G401.6 (cell line): ENCODE data around the gene MAMDC4.
"Not testable (repeated sequence)": the region's sequence is repeated elsewhere in the genome, so short reads cannot be mapped to it uniquely, and the experiment has no call there.

ENCODE experiments used
- FAIRE-seq: peaks from 2 replicates; lab custom pipeline; 2012; peaks lifted over from hg19 to GRCh38; lab: Jason Lieb, UNC

MAMDC4 gene

DNA sequence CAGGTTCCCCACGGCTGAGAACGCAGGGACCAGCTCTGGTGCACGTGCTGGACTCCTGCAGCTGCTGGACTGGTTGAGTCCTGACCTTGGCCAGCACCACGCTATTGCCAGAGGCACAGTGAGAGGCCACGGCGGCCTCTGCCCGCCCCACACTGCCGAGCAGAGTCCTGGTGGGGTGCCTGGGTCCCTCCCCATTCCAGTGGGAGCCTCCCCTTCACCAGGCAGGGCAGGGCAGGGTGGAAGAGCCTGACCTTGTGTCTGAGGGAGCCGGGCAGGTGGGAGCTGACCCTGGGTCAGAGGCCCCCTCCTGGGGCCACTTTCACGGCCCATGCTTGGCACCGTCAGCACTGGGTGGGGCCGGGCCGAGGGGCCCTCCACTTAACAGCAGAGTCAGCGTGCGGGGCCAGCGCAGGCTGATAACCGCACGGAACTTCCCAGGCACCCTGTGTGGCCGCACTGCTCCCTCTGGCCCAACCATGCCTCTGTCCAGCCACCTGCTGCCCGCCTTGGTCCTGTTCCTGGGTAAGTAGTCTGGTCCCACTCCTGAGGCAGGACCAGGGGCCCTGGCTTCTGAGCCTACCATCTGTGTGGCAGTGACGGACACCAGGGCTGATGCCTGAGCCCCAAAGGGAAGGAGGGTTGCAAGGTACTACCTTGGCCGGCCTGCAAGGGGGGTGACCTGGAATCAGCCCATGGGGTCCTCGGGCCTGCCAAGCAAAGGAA, at the start of gene MAMDC4:
MAMDC4 (plus strand) TSS at position 406 of the 723 bp plus-strand sequence; CDS start at position 477, 71 bp downstream.
- FAIRE-seq = no peak

DNA sequence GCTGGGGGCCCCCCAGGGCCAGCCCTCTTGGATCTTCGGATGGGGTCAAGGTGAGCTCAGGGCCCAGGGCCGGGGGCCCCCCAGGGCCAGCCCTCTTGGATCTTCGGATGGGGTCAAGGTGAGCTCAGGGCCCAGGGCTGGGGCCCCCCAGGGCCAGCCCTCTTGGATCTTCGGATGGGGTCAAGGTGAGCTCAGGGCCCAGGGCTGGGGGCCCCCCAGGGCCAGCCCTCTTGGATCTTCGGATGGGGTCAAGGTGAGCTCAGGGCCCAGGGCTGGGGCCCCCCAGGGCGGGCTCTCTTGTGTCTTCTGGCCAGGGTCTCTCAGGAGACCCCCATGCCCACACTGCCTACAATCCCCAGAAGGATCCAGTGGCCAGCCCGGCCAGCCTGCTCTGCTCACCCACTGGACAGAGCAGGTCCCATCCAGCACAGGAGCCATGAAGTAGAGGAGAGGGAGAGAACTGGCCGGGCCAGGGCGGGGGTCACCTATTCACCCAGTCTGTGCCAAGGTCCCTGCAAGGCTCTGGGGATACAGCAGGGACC, 49.1 kb upstream of the MAMDC4 start:
- not testable (repeated sequence) for FAIRE-seq

DNA sequence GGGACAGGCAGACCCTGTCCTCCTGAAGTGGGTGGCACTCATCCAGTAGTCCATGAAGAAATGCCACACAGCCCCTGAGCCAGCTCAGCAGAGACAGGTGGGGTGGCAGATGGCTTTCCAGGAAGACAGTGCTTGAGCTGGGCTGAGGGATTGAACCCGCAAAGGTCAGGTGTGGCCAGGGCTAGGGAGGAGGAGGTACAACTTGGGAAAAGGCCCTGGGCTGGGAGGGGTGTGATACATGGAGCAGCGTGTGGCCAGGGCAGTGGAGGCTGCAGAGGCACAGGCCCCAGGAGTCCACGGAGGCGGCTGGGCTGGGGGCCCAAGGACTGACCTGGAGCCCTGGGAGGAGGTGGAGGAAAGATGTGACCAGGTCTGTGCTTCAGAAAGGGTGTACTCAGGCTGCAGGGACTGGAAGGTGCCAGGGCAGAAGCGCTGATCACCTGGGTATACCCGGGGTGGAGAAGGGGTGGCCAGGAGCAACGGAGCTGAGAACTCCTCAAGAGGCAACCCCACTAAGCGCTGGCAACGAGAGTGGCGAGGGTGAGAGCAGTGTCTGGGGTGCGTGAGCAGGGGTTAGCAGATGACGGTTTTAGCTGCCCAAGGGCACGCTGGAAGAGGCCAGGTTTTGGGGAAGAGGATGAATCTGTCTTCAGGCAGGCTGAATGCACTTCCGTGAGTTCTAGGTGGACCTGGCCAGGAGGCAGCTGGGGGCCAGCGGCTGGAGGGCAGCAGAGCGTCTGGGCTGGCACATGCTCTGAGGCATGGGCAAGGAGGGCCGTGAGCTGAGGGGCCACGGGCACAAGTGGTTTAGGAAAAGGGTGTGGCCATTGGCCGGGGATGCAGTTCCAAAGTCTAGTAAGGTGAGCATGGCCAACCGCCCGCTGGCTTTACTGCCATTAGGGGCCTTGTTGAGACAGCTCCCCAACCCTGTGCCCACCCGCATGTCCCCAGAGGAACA, 48.3 kb upstream of the MAMDC4 start:
- FAIRE-seq = no peak

DNA sequence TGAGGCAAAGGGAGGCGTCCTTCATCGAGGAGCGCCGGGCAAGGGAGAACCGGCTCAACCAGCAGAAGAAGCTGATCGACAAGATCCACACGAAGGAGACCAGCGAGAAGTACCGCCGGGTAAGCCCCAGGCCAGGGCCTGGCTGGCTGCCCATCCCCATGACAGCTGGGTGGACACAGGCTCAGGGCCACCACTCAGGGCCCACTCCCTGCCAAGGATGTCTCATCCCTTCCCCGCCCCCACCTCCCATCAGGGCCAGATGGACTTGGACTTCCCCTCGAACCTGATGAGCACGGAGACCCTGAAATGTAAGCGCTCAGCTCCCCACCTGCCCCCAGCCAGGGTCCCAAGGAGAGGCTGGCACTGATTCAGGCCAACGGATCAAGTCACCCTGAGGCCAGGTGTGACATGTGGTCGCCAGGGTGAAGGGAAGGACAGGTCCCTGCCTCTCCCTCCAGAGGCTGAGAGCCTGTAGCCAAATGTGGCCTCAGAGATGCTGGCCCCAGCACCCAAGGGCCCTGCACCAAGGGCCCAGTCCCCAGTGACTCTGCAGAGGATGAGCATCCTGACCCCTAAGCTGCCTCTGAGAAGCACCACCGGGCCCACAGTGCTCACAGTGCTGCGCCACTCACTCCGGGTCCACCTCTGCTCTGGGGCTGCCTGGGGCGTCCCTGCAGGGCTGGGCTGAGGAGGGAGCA, 47.5 kb upstream of the MAMDC4 start:
- FAIRE-seq = no peak

DNA sequence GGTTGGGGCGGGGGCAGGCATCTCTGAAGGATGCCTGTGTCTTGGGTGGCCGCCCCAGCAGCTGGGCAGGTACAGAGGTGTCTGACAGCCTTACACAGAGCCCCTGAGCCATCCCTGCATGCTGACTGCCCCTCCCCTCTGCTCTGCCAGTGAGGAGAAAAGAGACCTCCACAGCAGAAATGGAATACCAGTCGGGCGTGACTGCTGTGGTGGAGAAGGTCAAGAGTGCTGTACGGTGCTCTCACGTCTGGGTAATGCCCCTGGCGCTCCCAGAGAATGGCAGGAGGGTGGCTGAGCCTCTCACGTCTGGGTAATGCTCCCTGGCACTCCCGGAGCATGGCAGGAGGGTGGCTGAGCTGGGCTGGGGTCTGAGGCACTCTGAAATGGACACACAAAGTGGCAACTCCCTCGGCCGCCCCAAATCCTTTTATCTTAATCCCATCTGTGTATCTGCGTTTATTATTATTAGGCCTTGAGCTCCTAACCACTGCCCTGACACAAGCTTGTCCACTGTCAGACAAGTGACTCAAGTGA, 46.9 kb upstream of the MAMDC4 start:
- FAIRE-seq = no peak

DNA sequence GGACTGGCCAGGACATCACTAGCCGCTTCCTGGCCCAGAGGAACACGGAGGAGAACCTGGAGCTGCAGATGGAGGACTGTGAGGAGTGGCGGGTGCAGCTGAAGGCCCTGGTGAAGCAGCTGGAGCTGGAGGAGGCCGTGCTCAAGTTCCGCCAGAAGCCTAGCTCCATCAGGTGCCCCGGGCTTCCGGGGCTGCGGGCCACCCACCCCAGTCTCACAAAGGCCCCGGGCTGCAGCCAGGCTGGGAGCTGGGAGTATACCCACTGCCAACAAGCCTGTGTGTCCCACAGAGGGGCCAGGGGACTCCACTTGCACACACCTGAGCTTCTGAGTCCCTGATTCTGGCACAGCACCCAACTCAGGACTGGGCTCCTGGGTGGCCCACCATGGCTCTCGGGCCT, 46.1 kb upstream of the MAMDC4 start:
- no peak for FAIRE-seq

DNA sequence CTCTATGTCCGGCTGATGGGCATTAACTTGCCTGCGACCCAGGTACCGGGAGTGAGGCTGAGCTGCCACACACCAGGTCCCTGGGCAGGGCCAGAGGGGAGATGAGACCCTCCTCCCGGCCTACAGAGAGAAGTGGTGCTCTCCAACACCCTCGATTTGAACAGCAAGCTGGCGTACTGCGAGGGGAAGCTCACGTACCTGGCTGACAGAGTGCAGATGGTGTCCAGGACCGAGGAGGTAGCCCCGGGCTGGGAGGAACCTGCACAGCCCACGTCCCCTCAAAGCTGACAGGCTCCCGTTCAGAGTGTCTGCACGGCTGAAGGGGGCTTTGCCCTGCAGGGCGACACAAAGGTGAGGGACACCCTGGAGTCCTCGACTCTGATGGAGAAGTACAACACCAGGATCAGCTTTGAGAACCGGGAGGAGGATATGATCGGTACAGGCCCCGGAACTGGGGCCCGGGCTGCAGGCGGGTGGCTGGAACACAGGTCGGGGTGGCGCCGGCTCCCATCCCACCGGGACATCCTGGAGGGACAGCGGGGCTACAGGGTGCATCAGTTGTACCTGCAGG, 45.4 kb upstream of the MAMDC4 start:
- no peak for FAIRE-seq

DNA sequence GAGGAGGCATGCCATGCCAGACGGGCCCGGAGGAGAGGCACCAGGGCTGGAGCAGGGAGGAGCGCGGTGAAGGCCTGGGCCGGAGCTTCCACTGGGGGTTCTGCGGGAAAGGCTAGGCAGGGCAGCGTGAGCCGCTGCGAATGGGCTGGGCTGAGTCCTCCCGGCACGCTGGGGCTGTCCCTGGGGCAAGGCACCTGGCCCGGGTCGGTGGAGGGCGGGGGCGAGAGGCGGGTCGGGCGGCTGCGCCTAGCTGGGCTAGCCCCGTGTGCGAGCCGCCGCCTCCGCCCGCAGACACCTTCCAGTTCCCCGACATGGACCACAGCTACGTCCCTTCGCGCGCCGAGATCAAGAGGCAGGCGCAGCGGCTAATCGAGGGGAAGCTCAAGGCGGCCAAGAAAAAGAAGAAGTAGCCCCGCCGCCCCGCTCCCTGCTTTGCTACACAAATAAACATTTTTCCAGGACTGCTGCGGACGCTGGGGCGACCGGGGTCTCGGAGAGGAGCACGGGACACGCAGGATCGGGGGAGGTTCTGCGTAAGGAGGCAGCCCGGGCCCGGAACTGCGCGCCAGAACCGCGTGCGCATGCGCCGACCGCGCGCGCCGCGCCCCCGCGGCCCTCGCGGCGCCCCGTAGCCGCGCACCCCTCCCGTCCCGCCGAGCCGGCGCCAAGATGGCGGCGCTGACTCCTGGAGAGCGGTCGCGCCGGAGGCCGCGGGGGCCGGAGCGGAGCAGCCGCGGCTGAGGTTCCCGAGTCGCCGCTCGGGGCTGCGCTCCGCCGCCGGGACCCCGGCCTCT, 44.7 kb upstream of the MAMDC4 start, which contains the start of gene RABL6:
RABL6 (plus strand) TSS at position 668 of the 794 bp plus-strand sequence. CDS start 249 bp downstream, outside the sequence.
- no peak for FAIRE-seq

DNA sequence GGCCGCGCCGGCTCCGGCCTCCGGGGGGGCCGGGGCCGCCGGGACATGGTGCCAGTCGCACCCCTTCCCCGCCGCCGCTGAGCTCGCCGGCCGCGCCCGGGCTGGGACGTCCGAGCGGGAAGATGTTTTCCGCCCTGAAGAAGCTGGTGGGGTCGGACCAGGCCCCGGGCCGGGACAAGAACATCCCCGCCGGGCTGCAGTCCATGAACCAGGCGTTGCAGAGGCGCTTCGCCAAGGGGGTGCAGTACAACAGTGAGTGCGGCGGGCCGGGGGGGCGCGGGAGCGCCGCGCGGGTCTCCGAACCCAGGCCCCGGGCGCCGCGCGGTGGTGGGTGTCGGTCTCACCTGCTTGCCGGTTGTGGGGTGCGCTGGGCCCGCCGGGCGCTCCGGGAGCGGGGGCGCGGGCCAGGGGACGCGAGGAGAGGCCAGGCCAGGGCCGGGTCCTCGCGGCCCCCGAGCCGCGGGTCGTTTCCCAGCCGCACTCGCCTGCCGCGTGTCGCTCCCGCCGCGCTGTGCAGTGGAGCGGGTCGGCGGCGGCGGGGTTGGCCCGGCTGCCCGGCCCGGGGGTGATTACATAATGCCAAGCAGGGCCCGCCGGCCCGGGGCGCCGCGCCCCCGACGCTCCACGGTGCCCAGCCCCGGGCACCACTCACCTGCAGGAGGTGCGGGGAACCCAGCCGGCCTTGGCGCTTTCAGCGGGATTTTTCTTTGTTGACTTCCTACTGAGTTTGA, 43.9 kb upstream of the MAMDC4 start:
- no peak for FAIRE-seq

DNA sequence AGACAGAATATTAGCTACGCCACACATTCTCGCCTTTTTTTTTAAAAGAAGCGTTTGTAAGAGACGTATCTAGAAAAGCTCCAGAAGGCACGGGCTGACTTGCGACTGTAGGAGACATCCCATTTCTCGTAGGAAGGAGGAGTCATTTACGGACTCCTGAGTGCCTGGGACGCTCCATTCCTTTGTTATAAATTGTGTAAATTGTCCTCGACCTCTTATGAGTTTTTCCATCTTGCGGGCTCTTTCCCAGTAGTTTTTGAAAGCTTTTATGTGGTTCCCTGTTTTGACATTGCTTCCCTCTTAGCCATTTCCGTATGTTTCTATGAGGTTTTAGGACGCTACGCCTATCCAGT, 43.4 kb upstream of the MAMDC4 start:
- FAIRE-seq = no peak

DNA sequence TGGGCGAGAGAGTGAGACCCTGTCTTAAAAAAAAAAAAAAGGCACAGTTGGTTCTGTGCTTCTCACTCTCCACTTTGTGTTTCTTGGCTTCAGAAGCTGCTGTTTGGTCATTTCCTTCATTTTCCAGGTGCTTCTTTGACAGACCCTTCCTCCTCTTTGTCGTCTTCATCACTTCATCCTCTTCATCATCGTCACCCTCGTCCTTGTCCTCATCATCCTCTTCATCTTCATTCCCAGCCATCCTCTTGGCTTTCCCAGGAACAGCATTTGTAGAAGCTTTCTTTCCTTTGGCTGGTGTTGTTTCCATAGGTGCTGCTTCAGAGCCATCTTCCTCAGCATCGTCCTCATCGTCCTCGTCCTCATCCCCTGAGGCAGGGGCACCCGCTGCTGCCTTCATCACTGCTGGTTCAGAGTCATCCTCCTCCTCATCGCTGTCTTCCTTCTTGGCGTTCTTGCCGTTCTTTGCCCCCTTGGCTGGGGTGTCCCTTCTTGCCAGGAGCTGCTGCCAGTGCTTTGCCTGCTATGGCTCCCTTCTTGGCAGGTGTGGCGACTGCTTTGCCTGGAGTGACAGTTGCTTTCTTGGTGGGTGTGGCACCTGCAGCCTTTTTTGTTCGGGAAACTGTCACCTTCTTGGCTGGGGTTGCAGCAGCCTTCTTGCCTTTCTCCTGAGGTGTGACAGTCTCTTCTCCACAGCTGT, 37.3 kb upstream of the MAMDC4 start:
- no peak for FAIRE-seq

DNA sequence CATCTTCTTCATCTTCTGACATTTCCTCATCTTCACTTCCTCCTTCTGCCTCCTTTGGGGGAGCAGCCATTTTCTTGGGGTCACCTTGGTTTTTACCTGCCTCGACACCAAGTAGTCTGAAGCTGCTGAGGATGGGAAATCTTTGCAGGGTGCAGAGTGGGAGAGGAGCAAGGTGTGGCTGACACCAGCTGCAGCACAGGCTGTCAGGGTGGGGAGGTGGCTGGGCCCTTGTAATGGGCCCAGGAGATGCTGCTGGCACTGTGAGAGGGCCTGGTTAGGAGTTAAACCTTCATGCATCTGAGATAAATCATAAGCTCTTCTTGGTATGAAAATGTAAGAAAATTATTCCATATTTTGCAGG, 36.7 kb upstream of the MAMDC4 start:
- FAIRE-seq = no peak

DNA sequence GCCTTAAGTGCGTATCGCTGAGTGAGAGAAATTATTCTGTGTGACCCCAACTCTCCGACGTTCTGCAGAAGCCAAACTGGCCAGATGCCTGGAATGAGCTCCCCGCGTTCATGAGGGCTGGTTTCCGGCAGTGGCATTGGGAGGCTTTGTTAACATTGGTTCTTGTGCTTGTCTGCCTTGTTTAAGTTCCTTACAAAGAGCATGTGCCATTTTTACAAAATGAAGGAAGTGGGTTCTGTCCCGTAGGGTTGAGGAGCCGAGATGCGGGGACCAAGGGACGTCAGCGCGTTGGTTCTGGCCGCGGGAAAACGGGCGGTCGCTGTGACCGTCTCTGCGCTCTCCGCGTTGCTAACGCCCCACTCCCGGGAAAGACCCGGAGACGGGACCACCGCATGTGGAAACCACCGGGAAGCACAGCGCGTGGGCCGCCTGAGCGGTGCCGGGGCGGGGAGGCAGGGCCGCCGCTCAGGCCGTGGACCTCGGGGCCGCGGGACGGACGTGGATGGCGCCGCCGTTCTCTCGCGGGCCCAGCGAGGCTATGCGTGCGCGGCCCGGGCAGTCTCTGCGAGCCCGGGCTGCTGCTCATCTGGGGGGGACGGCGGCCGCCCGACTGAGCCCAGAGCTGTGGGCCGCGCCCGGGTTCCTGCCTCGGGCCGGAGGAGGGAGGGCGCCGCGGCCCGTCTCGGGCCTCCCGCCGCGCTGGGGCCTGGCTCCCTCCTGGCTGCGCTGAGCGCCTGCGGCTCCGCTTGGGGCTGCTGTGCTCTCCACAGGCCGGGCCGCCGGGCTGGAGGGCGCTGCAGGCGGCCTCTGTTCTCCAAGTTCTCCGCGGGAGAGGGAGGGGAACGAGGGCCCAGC, 30.9 kb upstream of the MAMDC4 start:
- no peak for FAIRE-seq

DNA sequence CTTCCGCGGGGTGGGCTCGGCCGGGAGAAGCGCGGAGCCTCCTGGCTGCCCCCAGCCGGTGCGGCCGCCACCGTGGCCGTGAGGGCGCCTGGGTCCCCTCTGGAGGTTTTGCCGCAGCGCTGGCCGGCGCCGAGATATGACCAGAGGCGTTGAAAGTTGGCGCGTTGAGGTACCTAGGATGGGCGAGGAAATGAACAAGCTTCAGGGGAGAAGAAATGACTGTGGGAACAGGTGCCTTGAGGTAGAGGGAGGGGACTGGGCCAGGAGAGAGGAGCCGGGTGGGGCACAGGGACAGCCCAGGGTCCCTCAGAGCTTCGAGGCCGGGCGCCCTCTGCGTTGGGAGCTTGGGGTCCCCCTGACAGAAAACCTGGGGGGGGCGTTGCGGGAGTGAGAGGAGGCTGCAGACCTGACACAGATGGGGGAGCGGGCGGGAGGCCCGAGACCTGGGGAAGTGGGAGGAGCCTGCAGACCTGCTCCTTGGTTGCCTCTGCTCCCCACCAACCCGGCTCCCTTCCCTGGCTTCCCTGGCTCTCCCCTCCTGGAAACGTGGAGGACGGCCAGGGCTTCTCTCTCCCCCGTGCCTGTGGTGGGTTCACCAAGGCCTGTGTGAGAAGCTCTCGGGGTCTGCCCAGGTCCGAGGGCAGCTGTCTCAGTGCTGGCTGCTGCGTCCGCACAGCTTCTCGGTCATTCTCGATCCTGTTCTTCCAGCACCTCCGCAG, 30.2 kb upstream of the MAMDC4 start:
- FAIRE-seq = no peak

DNA sequence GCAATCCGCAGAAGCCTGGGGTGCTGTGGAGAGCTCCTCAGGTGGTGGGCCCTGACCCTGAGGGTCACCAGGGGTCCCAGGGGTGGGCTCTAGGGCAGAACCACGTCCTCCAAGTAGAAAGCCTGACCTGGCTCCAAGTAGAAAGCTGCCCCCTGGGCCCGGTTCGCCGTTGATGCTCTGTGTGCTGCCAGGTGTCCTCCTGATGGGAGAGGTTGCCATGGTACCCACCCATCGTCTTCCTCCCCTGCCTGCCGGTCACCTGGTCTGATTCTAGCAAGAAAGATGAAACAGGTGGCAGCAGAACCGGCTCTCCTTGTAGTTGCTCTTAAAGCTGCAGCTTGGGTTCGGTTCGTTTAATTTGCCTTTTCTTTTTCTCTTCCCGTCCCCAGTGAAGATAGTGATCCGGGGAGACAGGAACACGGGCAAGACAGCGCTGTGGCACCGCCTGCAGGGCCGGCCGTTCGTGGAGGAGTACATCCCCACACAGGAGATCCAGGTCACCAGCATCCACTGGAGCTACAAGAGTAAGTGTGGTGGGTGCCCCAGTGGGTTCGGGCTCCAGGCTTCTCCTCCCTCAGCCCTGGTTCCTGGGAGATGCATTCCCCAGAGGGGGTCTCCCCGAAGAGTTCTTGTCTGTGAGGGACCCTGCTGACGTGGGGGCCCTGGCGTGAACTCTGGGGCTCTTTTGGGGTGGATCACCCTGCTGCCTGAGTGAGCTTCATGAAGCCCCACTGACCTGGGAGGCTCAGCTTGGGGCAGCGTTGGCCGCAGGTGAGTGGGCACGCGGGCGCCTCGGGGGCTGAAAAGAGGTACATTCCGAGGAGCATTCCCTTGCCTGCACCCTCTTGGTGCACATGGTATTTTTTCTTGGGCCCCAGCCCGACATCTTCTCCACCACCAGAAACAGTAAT, 28.8 kb upstream of the MAMDC4 start:
- no peak for FAIRE-seq

DNA sequence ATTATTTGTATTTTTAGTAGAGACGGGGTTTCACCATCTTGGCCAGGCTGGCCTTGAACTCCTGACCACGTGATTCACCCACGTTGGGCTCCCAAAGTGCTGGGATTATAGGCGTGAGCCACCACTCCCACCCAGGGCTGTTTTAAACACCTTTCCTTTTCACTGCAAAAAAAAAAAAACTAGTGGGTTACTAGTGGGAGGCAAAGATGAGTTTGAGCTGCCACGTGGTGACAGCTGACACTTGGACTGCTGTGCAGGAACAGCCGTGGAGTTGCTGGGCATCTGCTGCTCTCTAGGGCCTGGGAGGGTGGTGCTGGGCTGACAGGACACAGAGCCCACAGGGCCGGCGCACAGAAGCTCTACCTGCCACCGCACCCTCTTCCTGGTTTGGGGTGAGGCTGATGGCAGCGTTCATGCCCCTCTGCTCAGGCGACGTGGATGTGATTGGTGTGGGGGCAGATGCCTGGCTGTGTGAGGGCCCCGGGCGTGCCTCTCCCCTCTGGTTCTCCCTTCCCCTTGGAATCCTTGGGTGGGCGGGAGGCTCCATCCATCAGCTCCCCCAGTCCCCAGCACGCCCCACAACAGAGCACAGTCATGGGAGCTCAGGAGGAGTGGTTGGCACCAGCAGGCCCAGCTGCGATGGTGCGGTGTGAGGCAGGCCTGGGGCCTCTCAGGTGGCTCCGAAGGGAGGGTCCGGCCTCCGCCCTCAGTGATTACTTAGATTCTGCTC, 27.5 kb upstream of the MAMDC4 start:
- FAIRE-seq = no peak
